NCI-H1092 treated with DMSO at 0.1 percent for 48 hours (cell line): Measurements from ENCODE around the gene SLC35G6.
A peak's percentile ranks its signal among the peaks of the same experiment; 100 is the strongest.
"Not testable (repeated sequence)": the region's sequence is repeated elsewhere in the genome, so short reads cannot be mapped to it uniquely, and the experiment has no call there.

Experiments used
- DNase-seq: peaks from one replicate; lab custom pipeline; 2025; lab: John Stamatoyannopoulos, UW

Gene SLC35G6

DNA sequence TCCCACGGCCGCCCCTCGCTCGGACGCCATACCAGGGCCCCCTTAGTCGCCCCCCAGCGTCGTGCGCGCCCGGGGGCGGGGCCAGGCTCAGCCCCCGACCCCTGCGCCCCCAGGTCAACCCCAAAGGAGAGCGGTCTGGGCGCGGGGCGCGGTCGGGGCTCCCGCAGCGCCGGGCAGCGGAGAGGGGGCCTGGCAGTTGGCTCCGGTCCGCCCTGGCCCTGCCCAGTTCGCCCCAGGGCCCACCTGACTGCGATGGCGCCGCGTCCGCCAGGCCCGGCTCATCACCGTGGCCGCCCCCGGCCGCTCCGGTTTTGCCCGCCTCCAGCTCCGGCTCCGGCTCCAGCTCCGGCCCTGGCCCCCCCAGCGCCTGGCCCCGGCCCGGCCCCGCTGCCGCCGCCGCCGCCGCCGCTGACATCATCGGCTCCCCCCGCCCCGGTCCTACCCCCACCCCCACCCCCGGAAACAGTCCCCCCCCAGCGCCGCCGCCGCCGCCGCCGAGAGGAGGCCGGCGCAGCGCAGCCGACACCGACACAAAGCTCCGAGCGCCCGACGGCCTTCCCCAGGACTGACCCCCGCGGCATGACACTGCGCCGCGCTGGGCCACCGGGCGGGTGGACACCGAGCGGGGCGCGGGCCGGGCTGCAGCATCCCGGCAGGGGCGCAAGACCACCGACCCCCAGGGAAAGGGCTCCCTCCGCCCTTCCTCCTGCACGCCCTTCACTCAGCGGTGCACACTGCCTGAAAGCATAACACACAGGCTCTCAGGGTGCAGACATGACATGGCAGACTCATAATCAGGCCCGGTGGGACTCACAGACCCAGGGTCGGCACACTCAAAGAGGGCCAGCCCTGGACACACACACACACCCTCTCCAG is 1.8 kb upstream of the SLC35G6 start, which contains the start of gene ZBTB4:
TSS of gene ZBTB4 (minus strand) at position 419 of the 876 bp plus-strand sequence. CDS start 12,830 bp downstream, outside the sequence.
- peak; percentile 31 for DNase-seq

DNA sequence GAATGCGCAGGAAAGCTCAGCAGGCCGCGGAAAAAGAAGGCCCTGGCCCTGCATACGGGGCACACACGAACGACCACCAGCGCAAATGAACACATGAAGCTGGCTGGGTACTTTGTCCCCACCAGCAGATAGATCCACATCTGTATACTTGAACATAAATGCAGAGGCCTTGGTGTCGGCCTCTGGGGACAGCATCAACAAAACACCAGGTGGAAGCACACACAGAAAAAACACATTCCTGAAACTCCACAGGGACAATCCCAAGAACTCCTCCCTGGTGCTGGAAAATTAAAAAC is 1.2 kb upstream of the SLC35G6 start:
- DNase-seq: no peak

DNA sequence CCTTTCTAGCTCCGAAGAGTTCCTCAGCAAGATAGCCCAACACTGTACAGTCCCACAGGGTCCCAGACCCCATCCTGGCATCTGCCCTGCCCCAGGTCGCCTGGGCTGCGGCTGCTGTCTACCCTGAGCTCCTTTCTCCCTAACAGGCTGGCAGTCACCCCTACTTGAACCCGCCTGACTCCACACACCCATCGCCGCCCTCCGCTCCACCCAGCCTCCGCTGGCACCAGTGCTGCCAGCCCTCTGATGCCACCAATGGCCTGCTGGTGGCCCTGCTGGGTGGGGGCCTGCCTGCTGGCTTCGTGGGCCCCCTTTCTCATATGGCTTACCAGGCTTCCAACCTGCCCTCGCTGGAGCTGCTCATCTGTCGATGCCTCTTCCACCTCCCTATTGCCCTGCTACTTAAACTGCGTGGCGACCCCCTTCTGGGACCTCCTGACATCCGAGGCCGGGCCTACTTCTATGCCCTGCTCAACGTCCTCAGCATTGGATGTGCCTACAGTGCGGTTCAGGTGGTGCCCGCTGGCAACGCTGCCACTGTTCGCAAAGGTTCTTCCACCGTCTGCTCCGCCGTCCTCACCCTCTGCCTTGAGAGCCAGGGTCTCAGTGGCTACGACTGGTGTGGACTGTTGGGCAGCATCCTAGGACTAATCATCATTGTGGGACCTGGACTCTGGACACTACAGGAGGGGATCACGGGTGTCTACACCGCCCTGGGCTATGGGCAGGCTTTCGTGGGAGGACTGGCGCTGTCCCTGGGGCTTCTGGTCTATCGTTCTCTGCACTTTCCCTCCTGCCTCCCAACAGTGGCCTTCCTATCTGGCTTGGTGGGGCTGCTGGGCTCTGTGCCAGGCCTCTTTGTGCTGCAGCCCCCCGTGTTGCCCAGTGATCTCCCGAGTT is 846 bp downstream of the SLC35G6 start:
- not testable (repeated sequence) for DNase-seq

DNA sequence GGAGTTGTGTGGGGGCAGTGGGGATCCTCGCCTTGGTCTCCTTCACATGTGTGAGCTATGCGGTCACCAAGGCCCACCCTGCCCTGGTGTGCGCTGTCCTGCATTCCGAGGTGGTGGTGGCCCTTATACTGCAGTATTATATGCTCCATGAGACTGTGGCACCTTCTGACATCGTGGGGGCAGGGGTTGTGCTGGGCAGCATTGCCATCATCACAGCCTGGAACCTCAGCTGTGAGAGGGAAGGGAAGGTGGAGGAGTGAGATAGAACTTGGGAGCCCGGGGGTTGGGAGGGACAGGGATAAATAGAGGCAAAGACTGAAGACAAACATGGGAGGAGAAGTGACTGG is 1.5 kb downstream of the SLC35G6 start:
- DNase-seq: not testable (repeated sequence)

DNA sequence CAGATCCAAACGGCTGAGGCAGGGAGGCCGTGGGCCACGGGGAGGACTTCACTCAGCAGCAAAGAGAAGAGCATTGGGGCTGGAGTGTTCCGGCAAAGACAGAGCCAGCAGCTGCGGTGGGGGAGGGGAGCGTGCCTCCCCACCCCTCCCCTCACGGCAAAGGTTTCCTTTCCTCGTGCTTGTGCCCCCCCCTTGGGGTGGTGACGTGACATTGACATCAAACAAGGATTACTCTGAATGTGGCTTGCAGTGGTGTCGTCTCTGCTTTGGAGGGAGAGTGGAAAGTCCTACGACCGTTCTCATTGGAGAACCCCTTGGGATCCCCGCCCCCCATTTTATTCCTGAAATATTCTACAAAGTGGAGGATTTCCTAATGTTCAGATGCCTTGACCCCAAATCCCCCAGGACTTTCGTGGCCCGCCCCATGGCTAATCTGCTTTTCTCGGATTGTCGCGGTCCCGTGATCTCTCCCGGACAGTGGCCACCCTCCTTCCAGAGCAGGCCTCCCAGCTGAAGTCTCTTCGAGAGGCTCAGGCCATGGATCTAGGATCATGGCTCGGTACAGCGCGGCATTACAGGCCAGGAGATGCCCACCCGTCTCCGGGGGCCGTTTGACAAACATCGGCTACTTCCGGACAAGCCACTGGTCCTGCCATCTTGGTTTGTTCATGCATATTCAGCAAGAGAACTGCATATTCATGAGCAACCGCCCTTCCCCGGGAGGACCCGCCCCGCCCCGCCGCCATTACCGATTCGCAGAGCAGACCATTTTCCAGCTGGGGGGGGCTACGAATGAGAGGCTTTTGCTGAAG is 2.2 kb downstream of the SLC35G6 start:
- DNase-seq: peak; percentile 97

DNA sequence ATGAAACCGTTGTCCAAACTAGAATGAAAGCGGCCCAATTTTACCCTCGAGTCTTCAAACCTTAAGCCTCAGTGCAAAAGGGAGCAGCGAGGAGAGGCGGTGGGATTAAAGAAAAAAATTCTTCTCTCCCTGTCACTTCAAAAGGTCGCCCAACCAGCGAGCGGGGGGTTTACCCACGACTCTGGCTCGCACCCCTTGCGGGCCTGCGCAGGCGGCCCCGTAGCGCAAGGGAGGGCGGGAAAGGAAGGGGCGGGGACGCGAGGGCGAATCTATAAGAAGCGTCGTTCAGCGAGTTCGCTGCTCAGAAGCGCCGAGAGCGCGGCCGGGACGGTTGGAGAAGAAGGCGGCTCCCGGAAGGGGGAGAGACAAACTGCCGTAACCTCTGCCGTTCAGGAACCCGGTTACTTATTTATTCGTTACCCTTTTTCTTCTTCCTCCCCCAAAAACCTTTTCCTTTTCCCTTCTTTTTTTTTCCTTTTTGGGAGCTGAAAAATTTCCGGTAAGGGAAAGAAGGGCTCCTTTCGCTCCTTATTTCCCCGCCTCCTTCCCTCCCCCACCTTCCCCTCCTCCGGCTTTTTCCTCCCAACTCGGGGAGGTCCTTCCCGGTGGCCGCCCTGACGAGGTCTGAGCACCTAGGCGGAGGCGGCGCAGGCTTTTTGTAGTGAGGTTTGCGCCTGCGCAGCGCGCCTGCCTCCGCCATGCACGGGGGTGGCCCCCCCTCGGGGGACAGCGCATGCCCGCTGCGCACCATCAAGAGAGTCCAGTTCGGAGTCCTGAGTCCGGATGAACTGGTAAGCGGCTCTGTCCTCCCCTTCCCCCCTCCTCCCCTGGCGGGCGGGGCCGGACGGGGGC is 3.0 kb downstream of the SLC35G6 start, which contains the start of gene POLR2A:
TSS of gene POLR2A (plus strand) at position 300 of the 852 bp plus-strand sequence.
- peak; percentile 97 for DNase-seq

DNA sequence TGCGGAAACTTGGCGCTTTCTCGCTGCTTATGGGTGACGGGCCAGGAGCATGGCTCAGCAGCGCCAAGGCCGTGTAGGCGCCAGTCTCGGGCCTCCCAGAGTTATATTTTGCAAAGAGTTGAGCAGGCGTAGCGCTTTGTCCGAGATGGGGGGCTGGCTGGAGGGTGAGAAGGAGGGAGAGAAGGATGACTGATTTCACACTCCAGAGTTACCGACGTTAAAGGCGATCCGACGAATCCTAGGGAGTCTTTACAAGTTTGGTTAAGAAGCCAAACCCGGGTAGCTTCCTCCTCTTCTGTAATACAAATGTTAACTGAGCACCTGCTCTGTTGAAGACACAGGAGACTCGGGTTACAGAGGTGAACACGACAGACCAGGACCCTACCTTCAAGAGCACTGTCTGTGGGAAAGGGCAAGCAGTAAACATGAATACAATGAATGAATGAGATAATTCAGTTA is 3.7 kb downstream of the SLC35G6 start:
- DNase-seq: peak; percentile 21

DNA sequence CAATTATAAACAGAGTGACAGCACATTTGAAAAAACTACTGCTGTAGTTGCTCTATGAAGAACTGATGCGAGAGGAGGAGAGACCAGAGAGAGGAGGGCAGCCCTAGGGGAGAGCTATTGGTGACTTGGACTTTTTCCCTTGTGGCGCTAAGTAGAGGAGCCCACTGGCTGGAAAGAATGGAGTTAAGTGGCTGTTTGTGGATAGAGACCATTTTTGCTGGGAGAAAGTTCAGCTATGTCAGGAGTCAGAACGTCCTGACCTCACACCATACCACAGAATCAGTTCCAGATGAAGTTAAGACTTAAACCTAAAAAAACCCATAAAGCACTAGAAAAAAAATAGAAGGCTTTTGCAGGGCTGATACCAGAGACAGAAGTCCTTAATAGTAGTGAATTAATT is 4.9 kb downstream of the SLC35G6 start:
- no peak for DNase-seq

DNA sequence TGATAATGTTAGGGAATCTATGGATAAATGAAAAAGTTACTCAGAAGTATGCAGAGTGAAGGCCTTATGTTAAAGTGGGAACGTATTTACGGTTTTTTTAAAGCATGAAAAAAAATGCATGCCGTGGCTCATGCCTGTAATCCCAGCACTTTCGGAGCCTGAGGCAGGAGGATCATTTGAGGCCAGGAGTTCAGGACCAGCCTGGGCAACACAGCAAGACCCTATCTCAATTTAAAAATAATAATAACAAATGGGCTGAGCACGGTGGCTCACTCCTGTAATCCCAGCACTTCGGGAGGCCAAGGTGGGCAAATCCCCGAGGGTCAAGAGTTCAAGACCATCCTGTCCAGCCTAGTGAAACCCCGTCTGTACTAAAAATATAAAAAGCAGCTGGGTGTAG is 8.9 kb downstream of the SLC35G6 start:
- no peak for DNase-seq

DNA sequence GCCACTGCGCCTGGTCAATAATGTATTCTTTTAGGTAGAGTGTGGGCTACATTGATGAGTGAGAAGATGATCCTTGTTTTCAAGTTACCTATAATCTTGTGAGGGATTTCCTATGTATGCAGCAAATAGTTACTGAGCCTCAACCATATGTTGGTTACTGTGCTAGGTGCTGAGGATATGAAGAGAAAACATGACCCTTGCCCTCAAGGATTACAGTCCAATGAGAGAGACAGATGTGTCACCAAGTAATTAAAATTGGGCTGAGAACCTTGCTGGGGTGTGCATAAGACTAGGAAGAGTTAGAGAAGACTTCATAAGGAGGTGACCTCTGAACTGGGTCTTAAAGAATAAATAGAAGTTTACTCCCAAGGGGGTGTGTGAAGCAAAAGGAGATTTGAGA is 10.3 kb downstream of the SLC35G6 start:
- DNase-seq: no peak

DNA sequence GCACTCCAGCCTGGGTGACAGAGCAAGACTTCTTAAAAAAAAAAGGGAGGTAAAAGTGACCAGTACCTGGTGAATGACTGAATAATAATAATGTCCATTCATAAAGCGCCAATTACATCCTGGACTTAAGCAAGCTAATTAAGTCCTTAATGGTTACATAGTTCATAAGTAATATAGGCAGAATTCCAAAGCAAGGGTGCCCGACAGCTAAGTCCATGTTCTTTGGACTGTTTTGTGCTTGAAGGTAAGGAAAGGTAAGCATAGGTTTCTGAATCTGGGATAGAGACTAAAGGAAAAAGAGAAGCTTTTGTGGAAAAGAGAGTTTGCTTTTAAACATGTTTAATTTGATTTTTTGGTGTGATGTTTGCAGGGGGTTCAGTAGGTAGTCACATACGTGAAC is 12.7 kb downstream of the SLC35G6 start:
- no peak for DNase-seq

DNA sequence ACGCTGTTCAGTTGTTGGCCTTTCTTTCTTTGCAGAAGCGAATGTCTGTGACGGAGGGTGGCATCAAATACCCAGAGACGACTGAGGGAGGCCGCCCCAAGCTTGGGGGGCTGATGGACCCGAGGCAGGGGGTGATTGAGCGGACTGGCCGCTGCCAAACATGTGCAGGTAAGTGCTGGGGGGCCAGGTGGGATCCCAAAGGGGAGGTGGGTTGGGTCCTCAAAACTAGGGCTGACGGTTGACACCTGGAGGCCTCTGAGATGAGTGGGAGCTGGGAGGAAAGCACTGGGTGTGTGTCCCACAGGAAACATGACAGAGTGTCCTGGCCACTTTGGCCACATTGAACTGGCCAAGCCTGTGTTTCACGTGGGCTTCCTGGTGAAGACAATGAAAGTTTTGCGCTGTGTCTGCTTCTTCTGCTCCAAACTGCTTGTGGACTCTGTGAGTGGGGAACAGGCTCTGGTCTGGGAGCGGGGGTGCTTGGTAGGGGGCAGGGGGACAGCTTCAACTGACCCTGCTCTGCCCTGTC is 14.7 kb downstream of the SLC35G6 start:
- DNase-seq: no peak

DNA sequence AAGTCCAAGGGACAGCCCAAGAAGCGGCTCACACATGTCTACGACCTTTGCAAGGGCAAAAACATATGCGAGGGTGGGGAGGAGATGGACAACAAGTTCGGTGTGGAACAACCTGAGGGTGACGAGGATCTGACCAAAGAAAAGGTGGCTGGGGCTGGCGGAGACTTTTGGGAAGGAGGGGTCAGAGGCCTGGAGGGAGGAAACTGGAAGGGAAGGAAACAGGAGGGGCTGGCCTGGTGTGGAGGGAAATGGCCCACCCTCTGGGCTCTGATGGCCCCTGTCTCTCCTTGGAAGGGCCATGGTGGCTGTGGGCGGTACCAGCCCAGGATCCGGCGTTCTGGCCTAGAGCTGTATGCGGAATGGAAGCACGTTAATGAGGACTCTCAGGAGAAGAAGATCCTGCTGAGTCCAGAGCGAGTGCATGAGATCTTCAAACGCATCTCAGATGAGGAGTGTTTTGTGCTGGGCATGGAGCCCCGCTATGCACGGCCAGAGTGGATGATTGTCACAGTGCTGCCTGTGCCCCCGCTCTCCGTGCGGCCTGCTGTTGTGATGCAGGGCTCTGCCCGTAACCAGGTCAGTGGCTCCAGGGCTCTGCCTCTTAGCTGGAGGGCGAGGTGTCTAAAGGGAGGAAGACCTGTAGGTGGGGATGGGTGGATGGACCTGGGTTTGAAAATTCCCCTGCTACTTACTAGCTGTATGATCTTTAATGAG is 15.4 kb downstream of the SLC35G6 start:
- no peak for DNase-seq

DNA sequence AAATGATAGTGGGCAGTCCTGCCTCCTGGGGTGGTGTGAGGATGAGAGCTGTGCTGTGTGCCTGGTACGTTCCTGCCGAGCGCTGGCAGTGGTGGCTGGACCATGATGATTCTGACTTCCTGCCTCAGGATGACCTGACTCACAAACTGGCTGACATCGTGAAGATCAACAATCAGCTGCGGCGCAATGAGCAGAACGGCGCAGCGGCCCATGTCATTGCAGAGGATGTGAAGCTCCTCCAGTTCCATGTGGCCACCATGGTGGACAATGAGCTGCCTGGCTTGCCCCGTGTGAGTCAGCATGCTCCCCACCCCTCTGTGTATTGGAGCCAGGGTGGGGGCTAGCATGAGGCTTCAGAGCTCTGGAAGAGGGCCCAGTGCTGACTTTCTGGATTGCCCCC is 16.0 kb downstream of the SLC35G6 start:
- DNase-seq: no peak

DNA sequence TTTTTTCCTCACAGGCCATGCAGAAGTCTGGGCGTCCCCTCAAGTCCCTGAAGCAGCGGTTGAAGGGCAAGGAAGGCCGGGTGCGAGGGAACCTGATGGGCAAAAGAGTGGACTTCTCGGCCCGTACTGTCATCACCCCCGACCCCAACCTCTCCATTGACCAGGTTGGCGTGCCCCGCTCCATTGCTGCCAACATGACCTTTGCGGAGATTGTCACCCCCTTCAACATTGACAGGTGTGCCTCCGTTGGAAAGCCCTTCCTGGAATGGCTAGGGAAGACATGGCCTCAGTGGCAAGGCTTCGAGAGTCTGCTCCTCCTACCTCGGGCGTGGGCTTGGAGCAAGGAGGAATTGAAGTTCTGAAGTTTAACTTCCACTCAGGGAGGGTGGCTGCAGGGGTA is 16.4 kb downstream of the SLC35G6 start:
- DNase-seq: no peak

DNA sequence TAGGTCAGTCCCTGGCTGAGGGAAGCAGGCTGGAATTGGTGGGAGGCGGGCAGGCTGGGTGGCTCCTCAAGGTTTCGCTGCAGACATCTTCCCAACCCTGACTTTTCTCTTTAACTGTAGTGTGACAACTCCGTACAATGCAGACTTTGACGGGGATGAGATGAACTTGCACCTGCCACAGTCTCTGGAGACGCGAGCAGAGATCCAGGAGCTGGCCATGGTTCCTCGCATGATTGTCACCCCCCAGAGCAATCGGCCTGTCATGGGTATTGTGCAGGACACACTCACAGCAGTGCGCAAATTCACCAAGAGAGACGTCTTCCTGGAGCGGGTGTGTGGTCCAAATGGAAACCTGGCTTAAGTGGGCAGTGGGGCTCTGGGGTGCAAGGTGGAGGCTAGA is 17.9 kb downstream of the SLC35G6 start:
- no peak for DNase-seq

DNA sequence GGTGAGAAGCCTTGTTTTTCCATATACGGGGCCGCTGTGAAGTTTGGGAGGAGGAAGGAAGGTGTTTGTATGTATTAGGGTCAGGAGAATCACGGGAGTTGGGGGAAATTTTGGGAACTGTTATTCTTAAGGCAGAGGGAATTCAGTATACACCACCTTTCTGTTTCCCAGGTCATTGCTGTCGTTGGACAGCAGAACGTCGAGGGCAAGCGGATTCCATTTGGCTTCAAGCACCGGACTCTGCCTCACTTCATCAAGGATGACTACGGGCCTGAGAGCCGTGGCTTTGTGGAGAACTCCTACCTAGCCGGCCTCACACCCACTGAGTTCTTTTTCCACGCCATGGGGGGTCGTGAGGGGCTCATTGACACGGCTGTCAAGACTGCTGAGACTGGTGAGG is 20.5 kb downstream of the SLC35G6 start:
- no peak for DNase-seq

DNA sequence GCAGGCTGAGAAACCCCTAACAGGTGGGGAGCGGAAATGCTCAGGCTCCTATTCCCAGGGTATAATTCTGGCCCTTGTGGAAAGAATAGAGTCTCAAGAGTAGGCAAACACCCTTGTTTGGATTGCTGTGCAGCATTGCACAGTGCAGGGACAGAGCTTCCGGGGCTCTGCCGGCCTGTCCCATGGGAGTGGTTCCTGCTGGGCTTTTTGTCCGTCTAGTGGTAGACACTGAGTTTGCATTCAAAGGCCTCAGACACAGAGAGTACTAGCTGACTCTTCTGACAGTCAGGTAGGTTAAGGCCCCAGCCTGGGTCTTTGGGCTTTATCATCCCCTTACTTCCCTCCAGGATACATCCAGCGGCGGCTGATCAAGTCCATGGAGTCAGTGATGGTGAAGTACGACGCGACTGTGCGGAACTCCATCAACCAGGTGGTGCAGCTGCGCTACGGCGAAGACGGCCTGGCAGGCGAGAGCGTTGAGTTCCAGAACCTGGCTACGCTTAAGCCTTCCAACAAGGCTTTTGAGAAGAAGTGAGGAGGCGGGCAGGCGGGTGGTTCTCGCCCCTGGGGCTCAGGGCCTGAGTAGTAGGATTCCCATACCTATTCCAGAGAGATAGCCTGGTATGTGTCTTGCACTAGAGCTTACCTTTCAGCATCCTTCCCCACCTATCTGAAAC is 21.1 kb downstream of the SLC35G6 start:
- no peak for DNase-seq

DNA sequence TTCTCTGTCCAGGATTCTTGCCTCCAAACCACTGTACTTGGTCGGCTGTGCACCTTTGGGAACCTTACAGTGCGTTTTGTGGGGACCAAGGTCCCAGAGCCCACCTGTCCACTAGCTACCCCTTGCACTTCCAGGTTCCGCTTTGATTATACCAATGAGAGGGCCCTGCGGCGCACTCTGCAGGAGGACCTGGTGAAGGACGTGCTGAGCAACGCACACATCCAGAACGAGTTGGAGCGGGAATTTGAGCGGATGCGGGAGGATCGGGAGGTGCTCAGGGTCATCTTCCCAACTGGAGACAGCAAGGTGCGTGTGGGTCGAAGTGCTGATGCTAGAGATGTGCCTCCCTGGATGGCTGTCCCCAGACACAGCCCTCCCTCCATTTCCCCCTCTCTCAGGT is 21.7 kb downstream of the SLC35G6 start:
- DNase-seq: no peak

DNA sequence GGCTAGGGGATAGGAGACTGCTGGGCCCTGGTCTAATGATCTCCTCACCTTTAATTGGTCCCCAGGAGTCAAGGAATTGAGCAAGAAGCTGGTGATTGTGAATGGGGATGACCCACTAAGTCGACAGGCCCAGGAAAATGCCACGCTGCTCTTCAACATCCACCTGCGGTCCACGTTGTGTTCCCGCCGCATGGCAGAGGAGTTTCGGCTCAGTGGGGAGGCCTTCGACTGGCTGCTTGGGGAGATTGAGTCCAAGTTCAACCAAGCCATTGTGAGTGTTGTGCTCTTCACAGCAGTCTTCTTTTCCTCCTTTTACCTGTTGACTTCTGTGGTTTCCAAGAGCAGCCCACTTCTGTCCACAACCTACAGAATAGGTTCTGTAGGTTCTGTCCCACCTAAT is 22.3 kb downstream of the SLC35G6 start:
- DNase-seq: no peak
